ENCODE data around the gene PNPLA1.
"Not testable (repeated sequence)": the region's sequence is repeated elsewhere in the genome, so short reads cannot be mapped to it uniquely, and the experiment has no call there.

PNPLA1 gene

GRCh38 chr6:36336208-36336710, 66.4 kb downstream of the PNPLA1 start:
- TF ChIP-seq YY1 (IDR thresholded peaks at IDR 0.05; ENCODE audit: insufficient read depth, insufficient read length) (no peak), SUZ12 (IDR thresholded peaks at IDR 0.05; ENCODE audit: extremely low read depth, insufficient read depth, insufficient read length) (no peak), ZNF274 (IDR thresholded peaks at IDR 0.05; ENCODE audit: low read depth, low read length) (no peak)

DNA sequence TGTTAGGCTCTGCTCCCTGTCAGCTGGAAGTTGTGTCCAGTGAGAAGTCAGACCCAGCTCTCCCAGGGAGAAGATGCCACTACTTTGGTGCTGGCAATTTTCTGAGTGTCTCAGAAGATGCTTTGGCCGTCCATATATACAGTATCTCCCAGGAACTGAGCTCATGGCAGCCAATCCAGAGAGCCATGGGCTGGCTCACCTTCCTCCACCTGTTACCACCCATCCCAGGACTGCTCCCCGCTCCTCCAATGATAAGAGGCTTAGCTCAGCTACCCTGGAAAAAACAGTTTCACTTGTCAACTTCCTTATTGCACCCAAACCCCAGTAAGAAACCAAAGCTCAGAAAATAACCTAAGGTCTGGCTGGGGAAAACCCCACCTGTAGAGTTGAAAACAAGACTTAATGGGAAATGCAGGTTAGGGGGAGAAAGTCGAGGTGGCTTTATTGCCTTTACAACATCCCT, 67.0 kb downstream of the PNPLA1 start, which contains the start of gene BNIP5:
BNIP5 (minus strand) TSS at position 110 of the 463 bp plus-strand sequence. CDS start 6,198 bp downstream, outside the sequence.
- DNase-seq (ENCODE audit: low read depth, low spot score), result no peak
- H3K36me3 ChIP-seq (ENCODE audit: insufficient read depth, insufficient read length, low read length), result no peaks in the 10 kb centered on the region
- H3K4me1 ChIP-seq (ENCODE audit: insufficient read depth, insufficient read length), result peaks cover 11% of the 10 kb centered on the region
- H3K27me3 ChIP-seq (ENCODE audit: insufficient read depth, insufficient read length), result peaks cover 13% of the 10 kb centered on the region
- TF ChIP-seq ZNF274 (IDR thresholded peaks at IDR 0.05; ENCODE audit: low read depth, low read length) (no peak), SUZ12 (IDR thresholded peaks at IDR 0.05; ENCODE audit: extremely low read depth, insufficient read depth, insufficient read length) (no peak), YY1 (IDR thresholded peaks at IDR 0.05; ENCODE audit: insufficient read depth, insufficient read length) (no peak)
- H3K9ac ChIP-seq (ENCODE audit: insufficient read length, low read depth), result no peak within 1 kb of the TSS
- no peak within 1 kb of the TSS for H3K4me3 ChIP-seq (ENCODE audit: insufficient read length, low read depth)
- no peaks in the 10 kb centered on the region for H3K9me3 ChIP-seq (ENCODE audit: insufficient read depth, low read length)

More at GRCh38 chr6:36336208-36336710, 66.4 kb downstream of the PNPLA1 start:
- H3K9me3 ChIP-seq (ENCODE audit: insufficient read depth, low read length), result no peaks in the 10 kb centered on the region
- no peak overlapping the region for H3K4me3 ChIP-seq (ENCODE audit: insufficient read length, low read depth)
- no peaks in the 10 kb centered on the region for H3K36me3 ChIP-seq (ENCODE audit: insufficient read depth, insufficient read length, low read length)
- no peak overlapping the region for H3K9ac ChIP-seq (ENCODE audit: insufficient read length, low read depth)
- H3K4me1 ChIP-seq (ENCODE audit: insufficient read depth, insufficient read length), result peaks cover 11% of the 10 kb centered on the region
- DNase-seq (ENCODE audit: low read depth, low spot score), result no peak
- H3K27me3 ChIP-seq (ENCODE audit: insufficient read depth, insufficient read length), result peaks cover 13% of the 10 kb centered on the region

GRCh38 chr6:36337814-36338213, 68.0 kb downstream of the PNPLA1 start:
- DNase-seq (ENCODE audit: low read depth, low spot score), result no peak
- no peaks in the 10 kb centered on the region for H3K9me3 ChIP-seq (ENCODE audit: insufficient read depth, low read length)
- H3K36me3 ChIP-seq (ENCODE audit: insufficient read depth, insufficient read length, low read length), result no peaks in the 10 kb centered on the region
- peaks cover 13% of the 10 kb centered on the region for H3K27me3 ChIP-seq (ENCODE audit: insufficient read depth, insufficient read length)
- TF ChIP-seq YY1 (IDR thresholded peaks at IDR 0.05; ENCODE audit: insufficient read depth, insufficient read length) (no peak), ZNF274 (IDR thresholded peaks at IDR 0.05; ENCODE audit: low read depth, low read length) (no peak), SUZ12 (IDR thresholded peaks at IDR 0.05; ENCODE audit: extremely low read depth, insufficient read depth, insufficient read length) (no peak)
- peaks cover 11% of the 10 kb centered on the region for H3K4me1 ChIP-seq (ENCODE audit: insufficient read depth, insufficient read length)
- H3K9ac ChIP-seq (ENCODE audit: insufficient read length, low read depth), result no peak overlapping the region
- no peak overlapping the region for H3K4me3 ChIP-seq (ENCODE audit: insufficient read length, low read depth)

DNA sequence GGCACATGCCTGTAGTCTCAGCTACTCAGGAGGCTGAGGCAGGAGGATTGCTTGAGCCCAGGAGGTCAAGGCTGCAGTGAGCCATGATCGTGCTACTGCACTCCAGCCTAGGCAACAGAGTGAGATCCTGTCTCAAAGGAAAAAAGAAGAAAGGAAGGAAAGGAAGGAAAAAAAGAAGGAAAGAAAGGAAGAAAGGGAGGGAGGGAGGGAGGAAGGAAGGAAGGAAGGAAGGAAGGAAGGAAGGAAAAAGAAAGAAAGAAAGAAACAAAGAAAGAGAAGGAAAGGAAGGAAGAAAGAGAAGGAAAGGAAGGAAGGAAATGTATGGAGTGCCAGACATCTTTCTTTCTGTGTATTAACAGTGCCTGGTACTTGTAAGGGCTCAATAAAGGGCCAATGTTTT, 68.4 kb downstream of the PNPLA1 start:
- Histone ChIP-seq H3K27me3 (ENCODE audit: insufficient read depth, insufficient read length) (peaks cover 13% of the 10 kb centered on the region), H3K4me1 (ENCODE audit: insufficient read depth, insufficient read length) (peaks cover 11% of the 10 kb centered on the region)
- H3K4me3 ChIP-seq (ENCODE audit: insufficient read length, low read depth); H3K9ac ChIP-seq (ENCODE audit: insufficient read length, low read depth); H3K36me3 ChIP-seq (ENCODE audit: insufficient read depth, insufficient read length, low read length); DNase-seq (ENCODE audit: low read depth, low spot score); H3K9me3 ChIP-seq (ENCODE audit: insufficient read depth, low read length): not testable (repeated sequence)

- H3K9me3 ChIP-seq (ENCODE audit: insufficient read depth, low read length), result no peaks in the 10 kb centered on the region
- H3K27me3 ChIP-seq (ENCODE audit: insufficient read depth, insufficient read length), result peaks cover 13% of the 10 kb centered on the region
- H3K4me3 ChIP-seq (ENCODE audit: insufficient read length, low read depth), result no peak overlapping the region
- H3K9ac ChIP-seq (ENCODE audit: insufficient read length, low read depth), result no peak overlapping the region
- TF ChIP-seq YY1 (IDR thresholded peaks at IDR 0.05; ENCODE audit: insufficient read depth, insufficient read length) (no peak), SUZ12 (IDR thresholded peaks at IDR 0.05; ENCODE audit: extremely low read depth, insufficient read depth, insufficient read length) (no peak)
- DNase-seq (ENCODE audit: low read depth, low spot score), result no peak
- no peaks in the 10 kb centered on the region for H3K36me3 ChIP-seq (ENCODE audit: insufficient read depth, insufficient read length, low read length)
- peaks cover 9% of the 10 kb centered on the region for H3K4me1 ChIP-seq (ENCODE audit: insufficient read depth, insufficient read length)
These were observed 69.3 kb downstream of the PNPLA1 start for GRCh38 chr6:36339146-36339545.

DNA sequence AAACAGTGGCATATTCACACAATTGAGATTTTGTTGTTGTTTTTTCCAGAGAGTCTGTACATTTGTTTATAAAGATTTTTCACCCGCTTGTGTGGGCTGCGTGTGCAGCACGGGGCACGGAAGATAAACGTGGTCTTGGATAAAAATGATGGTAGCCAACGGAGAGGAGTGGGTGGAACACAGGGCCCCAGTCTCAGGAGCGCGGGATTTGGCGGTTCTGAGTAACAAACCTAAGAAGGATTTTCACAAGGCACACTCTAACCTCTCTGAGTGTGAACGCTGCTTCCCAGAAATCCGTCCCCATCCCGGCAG, 70.4 kb downstream of the PNPLA1 start:
- H3K9me3 ChIP-seq (ENCODE audit: insufficient read depth, low read length), result no peaks in the 10 kb centered on the region
- DNase-seq (ENCODE audit: low read depth, low spot score), result no peak
- peak overlapping the region; percentile 35 for H3K4me3 ChIP-seq (ENCODE audit: insufficient read length, low read depth)
- H3K4me1 ChIP-seq (ENCODE audit: insufficient read depth, insufficient read length), result peaks cover under 1% of the 10 kb centered on the region
- H3K27me3 ChIP-seq (ENCODE audit: insufficient read depth, insufficient read length), result peaks cover 13% of the 10 kb centered on the region
- H3K9ac ChIP-seq (ENCODE audit: insufficient read length, low read depth), result peak overlapping the region; percentile 74
- H3K36me3 ChIP-seq (ENCODE audit: insufficient read depth, insufficient read length, low read length), result no peaks in the 10 kb centered on the region
- no peak for TF ChIP-seq SUZ12 (IDR thresholded peaks at IDR 0.05; ENCODE audit: extremely low read depth, insufficient read depth, insufficient read length)
- no peak for TF ChIP-seq ZNF274 (IDR thresholded peaks at IDR 0.05; ENCODE audit: low read depth, low read length)

DNA sequence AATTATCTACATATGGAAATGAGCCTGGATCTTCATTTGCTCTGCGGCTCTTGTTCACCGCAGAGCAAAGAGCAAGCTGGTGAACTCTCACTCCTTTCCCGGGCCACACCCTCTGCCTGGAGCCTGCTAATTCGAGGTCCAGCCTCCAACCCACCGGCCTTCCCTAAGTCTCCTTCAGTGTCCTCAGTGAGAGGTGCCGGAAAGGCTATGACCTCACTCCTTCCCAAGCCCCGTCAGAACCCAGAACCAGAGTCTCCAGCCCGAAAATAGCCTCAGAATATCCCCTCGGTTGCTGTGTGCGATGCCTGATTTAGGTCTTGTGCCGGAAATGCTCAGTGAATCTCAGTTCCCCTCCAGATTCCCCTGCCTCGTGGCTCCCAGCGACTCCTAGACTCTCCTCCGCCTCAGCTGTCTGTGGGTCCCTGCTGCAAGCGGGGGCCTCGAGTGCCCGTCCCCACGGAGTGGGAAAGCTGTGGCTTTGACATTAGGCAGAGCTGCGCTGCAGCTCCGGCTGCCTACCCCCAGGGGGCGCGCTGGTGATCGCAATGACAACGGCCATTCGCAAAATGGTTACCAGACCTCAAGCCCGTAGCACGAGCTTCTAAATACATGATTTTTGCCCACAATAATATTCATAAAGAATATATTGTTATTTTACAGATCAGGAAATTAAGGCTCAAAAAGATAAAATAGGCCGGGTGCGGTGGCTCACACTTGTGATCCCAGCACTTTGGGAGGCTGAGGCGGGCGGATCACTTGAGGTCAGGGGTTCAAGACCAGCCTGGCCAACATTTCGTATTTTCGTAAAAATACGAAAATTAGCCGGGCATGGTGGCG, 71.0 kb downstream of the PNPLA1 start:
- peaks cover 13% of the 10 kb centered on the region for H3K27me3 ChIP-seq (ENCODE audit: insufficient read depth, insufficient read length)
- H3K9me3 ChIP-seq (ENCODE audit: insufficient read depth, low read length), result no peaks in the 10 kb centered on the region
- H3K9ac ChIP-seq (ENCODE audit: insufficient read length, low read depth), result peak overlapping the region; percentile 74
- DNase-seq (ENCODE audit: low read depth, low spot score), result peak; percentile 36
- TF ChIP-seq ZNF274 (IDR thresholded peaks at IDR 0.05; ENCODE audit: low read depth, low read length) (no peak), SUZ12 (IDR thresholded peaks at IDR 0.05; ENCODE audit: extremely low read depth, insufficient read depth, insufficient read length) (no peak), YY1 (IDR thresholded peaks at IDR 0.05; ENCODE audit: insufficient read depth, insufficient read length) (no peak)
- no peaks in the 10 kb centered on the region for H3K36me3 ChIP-seq (ENCODE audit: insufficient read depth, insufficient read length, low read length)
- H3K4me3 ChIP-seq (ENCODE audit: insufficient read length, low read depth), result peak overlapping the region; percentile 35
- H3K4me1 ChIP-seq (ENCODE audit: insufficient read depth, insufficient read length), result no peaks in the 10 kb centered on the region

All from NT2/D1 (cell line).